Retinal pigment epithelial cell (primary cell): Measurements from ENCODE around the gene INHBA.

Experiments used
- DNase-seq: peaks from one replicate; pipeline ENCODE4 v3.0.0-alpha.2; 2010; ENCODE audit warnings: low read depth
- H3K4me3 ChIP-seq: 2 replicates; pipeline ENCODE4 v1.5.1; 2011; ENCODE audit warnings: mild to moderate bottlenecking, low read length, control low read depth, moderate library complexity
- TF ChIP-seq, protein P1 (sequence below): conservative IDR thresholded peaks from 2 replicates; pipeline ENCODE4 v1.5.1; 2011; ENCODE audit warnings: low read depth, low read length, control low read depth, inconsistent platforms

The INHBA gene

DNA sequence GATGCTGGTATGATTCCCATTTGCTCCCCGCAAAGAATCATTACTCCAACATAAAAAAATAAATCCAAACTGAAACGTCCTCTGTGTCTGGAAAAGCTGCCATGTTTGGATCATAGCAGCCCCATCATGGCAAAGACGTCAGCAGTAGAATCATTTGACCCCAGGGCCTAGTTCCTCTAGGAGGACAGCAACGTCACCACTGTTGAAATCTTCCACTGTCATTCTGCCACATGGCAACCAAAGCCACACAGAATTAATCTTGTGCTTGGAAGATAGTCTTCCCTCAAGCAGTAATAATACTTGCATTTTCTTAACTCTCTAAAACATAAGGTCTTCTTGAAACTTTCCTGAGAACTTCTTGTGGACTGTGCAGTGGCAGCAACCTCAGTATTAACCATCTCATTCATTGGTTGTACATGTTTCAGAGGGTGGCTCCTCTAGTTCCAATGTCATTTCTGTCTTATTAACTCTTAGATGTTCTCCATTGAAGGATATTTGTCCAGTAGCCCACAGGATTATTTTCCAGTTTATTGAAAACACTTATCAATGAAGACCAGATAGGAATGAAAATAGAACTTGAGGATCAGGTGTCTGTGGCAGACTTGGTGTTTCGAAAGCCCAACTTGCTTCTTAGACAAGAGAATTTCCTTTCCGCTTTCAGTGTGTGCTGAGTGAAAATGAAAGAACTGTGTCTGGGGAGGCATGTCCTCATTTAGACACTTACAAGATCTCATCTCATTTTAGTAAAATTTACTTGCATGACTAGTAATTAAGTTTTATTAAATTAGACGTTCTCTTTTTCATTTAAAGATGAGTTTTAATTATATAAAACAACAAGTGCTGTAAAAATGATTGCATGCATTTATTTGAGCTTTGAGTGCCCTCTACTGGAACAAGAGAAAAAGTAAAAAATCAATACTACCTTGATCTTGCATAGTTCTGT lies 28.9 kb upstream of the INHBA start:
- H3K4me3 ChIP-seq = no peak overlapping the region
- TF ChIP-seq, protein P1, sequence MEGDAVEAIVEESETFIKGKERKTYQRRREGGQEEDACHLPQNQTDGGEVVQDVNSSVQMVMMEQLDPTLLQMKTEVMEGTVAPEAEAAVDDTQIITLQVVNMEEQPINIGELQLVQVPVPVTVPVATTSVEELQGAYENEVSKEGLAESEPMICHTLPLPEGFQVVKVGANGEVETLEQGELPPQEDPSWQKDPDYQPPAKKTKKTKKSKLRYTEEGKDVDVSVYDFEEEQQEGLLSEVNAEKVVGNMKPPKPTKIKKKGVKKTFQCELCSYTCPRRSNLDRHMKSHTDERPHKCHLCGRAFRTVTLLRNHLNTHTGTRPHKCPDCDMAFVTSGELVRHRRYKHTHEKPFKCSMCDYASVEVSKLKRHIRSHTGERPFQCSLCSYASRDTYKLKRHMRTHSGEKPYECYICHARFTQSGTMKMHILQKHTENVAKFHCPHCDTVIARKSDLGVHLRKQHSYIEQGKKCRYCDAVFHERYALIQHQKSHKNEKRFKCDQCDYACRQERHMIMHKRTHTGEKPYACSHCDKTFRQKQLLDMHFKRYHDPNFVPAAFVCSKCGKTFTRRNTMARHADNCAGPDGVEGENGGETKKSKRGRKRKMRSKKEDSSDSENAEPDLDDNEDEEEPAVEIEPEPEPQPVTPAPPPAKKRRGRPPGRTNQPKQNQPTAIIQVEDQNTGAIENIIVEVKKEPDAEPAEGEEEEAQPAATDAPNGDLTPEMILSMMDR = peak; percentile 40
- no peak for DNase-seq

DNA sequence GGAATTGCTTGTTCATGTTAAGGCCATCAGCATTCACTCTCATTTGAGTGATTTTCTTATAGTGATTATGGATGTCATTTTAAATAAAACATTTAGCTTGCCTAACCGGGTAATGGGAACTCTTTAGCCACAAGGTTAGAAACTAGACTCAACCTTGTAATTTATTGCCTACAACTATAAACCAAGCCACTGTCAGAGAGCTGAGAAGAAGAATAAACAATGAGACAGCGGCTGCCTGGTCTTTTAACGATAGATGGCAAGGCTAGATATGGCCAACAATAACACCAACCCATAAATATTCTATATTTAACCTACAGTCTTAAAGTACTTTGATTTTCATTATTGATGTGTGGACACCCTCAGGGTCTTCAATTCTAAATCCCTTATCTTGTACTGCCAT lies 27.8 kb upstream of the INHBA start:
- TF ChIP-seq, protein P1 = no peak
- DNase-seq = no peak
- H3K4me3 ChIP-seq = no peak overlapping the region

DNA sequence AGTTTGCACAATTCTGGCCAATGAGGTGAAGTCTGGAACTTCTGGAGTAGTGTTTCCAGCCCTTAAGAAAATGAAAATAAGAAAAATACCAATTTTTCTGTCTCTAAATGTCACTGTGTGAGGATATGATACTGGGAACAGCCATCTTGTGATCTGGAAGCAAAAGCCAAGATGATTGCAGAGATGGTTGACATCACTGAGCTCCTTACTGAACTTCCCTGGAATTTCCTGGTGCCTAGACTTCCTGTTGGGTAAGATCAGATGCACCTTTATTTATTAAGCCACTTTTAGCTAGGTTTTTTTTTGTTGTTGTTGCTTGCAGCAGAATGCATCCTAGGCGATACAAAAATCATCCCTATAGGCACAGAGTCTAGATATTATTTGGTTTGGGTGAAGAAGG lies 27.3 kb upstream of the INHBA start:
- no peak overlapping the region for H3K4me3 ChIP-seq
- no peak for DNase-seq
- TF ChIP-seq, protein P1 = no peak

DNA sequence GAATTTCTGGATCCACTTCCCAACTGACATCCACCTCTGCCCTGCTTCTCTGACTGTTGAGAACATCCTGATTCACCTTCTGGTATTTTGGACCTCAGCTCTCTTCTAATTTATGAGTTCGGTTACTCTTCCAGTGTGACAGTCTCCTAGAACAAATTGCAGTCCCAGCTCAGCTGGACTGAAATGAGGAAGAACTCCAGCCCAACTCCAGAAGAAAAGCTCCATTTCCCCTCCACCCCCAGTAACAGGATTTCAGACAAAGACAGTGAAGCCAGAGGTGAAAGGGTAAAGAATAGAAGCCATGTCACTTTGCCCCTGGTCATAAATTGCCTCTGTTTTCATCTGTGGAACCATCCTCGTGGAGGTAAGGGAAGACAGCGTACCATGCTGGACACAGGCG lies 26.2 kb upstream of the INHBA start:
- DNase-seq = no peak
- no peak overlapping the region for H3K4me3 ChIP-seq
- TF ChIP-seq, protein P1 = no peak

DNA sequence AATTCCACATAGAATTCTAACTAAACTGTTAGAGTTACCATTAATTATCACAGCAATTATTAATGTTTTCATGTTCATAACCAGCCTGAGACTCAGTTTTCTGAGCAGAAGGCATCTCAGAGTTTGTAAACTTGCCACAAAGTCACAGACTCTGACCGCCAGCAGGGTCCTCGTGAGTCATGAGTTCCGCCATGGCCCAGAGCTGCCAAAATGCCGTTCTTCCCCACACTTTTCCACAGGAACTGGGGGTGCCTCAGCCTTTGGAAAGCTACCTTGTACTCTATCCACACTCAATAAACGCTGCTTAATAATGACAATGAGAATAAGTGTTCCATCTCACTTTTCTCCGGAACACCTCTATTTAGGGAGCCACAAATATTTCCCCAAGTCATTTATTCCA lies 22.1 kb upstream of the INHBA start:
- no peak for DNase-seq
- TF ChIP-seq, protein P1 = no peak
- H3K4me3 ChIP-seq = no peak overlapping the region

DNA sequence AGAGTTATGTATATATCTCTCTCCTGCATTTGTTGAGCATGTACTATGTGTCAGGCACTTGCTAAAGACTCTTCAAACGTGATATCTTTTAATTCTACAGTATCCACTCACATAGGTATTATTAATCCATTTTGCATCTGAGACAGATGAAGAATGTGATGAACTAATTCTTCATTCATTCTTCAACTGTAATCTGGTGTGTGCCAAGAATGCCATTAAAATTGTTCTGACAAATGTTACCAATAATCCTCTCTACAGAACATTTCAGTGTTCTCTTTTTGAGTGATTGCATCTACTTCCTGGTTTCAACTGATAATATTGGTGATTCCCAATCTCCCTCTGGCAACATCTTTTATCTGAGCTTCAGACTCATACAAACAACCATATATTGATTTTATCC lies 18.0 kb upstream of the INHBA start:
- DNase-seq = no peak
- TF ChIP-seq, protein P1 = no peak
- no peak overlapping the region for H3K4me3 ChIP-seq

DNA sequence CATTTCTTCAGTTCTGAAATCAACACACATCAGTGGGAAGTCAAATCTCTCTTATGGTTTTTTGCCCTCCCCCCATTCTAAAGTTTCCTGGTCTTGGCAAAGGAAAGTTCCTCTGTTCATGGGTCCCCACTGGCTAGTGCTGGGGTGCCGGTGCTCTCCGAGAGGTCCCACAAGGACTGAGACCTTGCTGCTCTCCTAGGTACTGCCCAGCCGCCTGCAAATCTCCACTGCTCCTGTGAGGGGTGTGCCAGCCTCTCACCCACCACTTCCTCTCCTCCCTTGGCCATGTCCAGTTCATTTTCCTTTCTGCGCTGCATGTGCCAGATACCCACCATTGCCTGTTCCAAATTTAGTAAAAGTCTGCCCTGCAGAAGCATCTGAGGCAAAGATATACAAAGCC lies 17.2 kb upstream of the INHBA start:
- TF ChIP-seq, protein P1 = no peak
- no peak overlapping the region for H3K4me3 ChIP-seq
- DNase-seq = no peak
